B cell (primary cell): Measurements from ENCODE around the gene TFCP2L1.

Experiments used
- CTCF ChIP-seq: fragments of 200-600 bp; IDR thresholded peaks from one replicate; pipeline ENCODE4 v1.8.0; 2022; ENCODE audit warnings: antibody characterized with exemption, mild to moderate bottlenecking
- EZH2 ChIP-seq: IDR thresholded peaks from 2 replicates; pipeline ENCODE4 v1.6.1; 2012; ENCODE audit warnings: borderline replicate concordance, low read depth, mild to moderate bottlenecking, moderate library complexity, low read length; ENCODE audit not compliant: insufficient read depth, poor library complexity, severe bottlenecking

GRCh38 chr2:121185111-121185510 is 99.9 kb downstream of the TFCP2L1 start:
- TF ChIP-seq CTCF (no peak), EZH2 (no peak)
